Keratinocyte (primary cell): ENCODE measurements around the gene SPOCK1. TPM values are rescaled to one million over a fixed set of nuclear protein-coding genes. Genes with fewer than 3 reads are reported as not detected.

ENCODE experiments used
- DNase-seq: peaks from one replicate; pipeline ENCODE4 v3.0.0-alpha.2; 2011; ENCODE audit warnings: low read depth, missing footprints, low spot score
- FAIRE-seq: peaks from 2 replicates; lab custom pipeline; 2011; peaks lifted over from hg19 to GRCh38; lab: Jason Lieb, UNC
- H2AFZ ChIP-seq: 2 replicates; pipeline ENCODE4 v1.6.0; 2012; ENCODE audit warnings: low read length, control low read depth, inconsistent platforms; ENCODE audit not compliant: control insufficient read depth
- H3K27ac ChIP-seq: 2 replicates; pipeline ENCODE4 v1.5.1; 2011; ENCODE audit warnings: low read length; ENCODE audit not compliant: control insufficient read depth, insufficient read depth
- H3K27me3 ChIP-seq: 3 replicates; pipeline ENCODE4 v1.6.0; 2011; ENCODE audit warnings: low read length; ENCODE audit not compliant: control insufficient read depth, insufficient read depth; ENCODE audit errors: extremely low read depth
- H3K36me3 ChIP-seq, 2 experiments: 2 replicates in 1 of 2; 3 replicates in 1 of 2; pipeline ENCODE4 v1.5.1; 2011; ENCODE audit warnings: low read length in 2 of 2, mild to moderate bottlenecking in 1 of 2; ENCODE audit not compliant: control insufficient read depth in 2 of 2, insufficient read depth in 2 of 2; ENCODE audit errors: extremely low read depth in 1 of 2
- H3K4me1 ChIP-seq: 3 replicates; pipeline ENCODE4 v1.5.1; 2011; ENCODE audit warnings: low read length; ENCODE audit not compliant: control insufficient read depth, insufficient read depth; ENCODE audit errors: extremely low read depth
- H3K4me2 ChIP-seq: 3 replicates; pipeline ENCODE4 v1.6.0; 2011; ENCODE audit warnings: low read depth, low read length; ENCODE audit not compliant: control insufficient read depth, insufficient read depth; ENCODE audit errors: extremely low read depth
- H3K4me3 ChIP-seq, 3 experiments: fragments of 200-600 bp in 1 of 3; sonication (generic) in 1 of 3; 2 replicates in 2 of 3; 3 replicates in 1 of 3; pipeline ENCODE4 v1.5.1; 2011 to 2016; ENCODE audit warnings: low read length in 3 of 3, mild to moderate bottlenecking in 3 of 3, control low read depth in 2 of 3, inconsistent platforms in 1 of 3, low read depth in 1 of 3, mixed read lengths in 1 of 3, mixed run types in 1 of 3, moderate library complexity in 1 of 3; ENCODE audit not compliant: control insufficient read depth in 2 of 3, insufficient read depth in 2 of 3; ENCODE audit errors: extremely low read depth in 1 of 3
- H3K79me2 ChIP-seq: 2 replicates; pipeline ENCODE4 v1.6.0; 2012; ENCODE audit warnings: low read length; ENCODE audit not compliant: control insufficient read depth, insufficient read depth
- H3K9ac ChIP-seq: 3 replicates; pipeline ENCODE4 v1.6.0; 2011; ENCODE audit warnings: low read length; ENCODE audit not compliant: control insufficient read depth, insufficient read depth; ENCODE audit errors: extremely low read depth
- H3K9me1 ChIP-seq: 3 replicates; pipeline ENCODE4 v1.6.0; 2011; ENCODE audit warnings: low read length; ENCODE audit not compliant: control insufficient read depth, insufficient read depth; ENCODE audit errors: extremely low read depth
- H3K9me3 ChIP-seq: 2 replicates; pipeline ENCODE4 v1.5.1; 2012; ENCODE audit warnings: low read depth, low read length; ENCODE audit not compliant: control insufficient read depth
- H4K20me1 ChIP-seq: 3 replicates; pipeline ENCODE4 v1.6.0; 2011; ENCODE audit warnings: low read length; ENCODE audit not compliant: control insufficient read depth, insufficient read depth; ENCODE audit errors: extremely low read depth
- EZH2 ChIP-seq: IDR thresholded peaks from one replicate; pipeline ENCODE4 v1.6.1; 2012; ENCODE audit warnings: inconsistent platforms, mild to moderate bottlenecking, low read length, moderate library complexity
- dilution Hi-C: fragments of 300-500 bp; cut with MboI; formaldehyde crosslinking; loops from one replicate; pipeline ENCODE4 v1.7.0; 2020; ENCODE audit warnings: low sequenced_read_pairs; ENCODE audit not compliant: extremely low pct_ligation_motif_present
- polyA plus RNA-seq, 5 experiments: library from polyadenylated mRNA; depleted of rRNA in 3 of 5; stranded (reverse) in 3 of 5; stranded (forward) in 1 of 5; unstranded in 1 of 5; fragments of >200 nt; gene quantifications; 1 replicate in 1 of 5; 2 replicates in 3 of 5; 3 replicates in 1 of 5; pipeline versions ENCODE4 v1.2.1 to v1.2.3, GENCODE V29; 2011 to 2012; ENCODE audit warnings: missing spikeins in 2 of 5, low read depth in 1 of 5, low replicate concordance in 1 of 5
- TF ChIP-seq, protein P1 (sequence below), 3 experiments: IDR thresholded peaks in 1 of 3; conservative IDR thresholded peaks in 1 of 3; optimal IDR thresholded peaks in 1 of 3; 2 replicates in 2 of 3; 3 replicates in 1 of 3; pipeline versions ENCODE3 to v1.5.1; 2011; ENCODE audit warnings: low read length in 3 of 3, mild to moderate bottlenecking in 3 of 3, moderate library complexity in 2 of 3, control low read depth in 1 of 3, inconsistent platforms in 1 of 3; ENCODE audit not compliant: insufficient read depth in 2 of 3; ENCODE audit errors: extremely low read depth in 1 of 3

Gene SPOCK1
- polyA plus RNA-seq, 1 donor (not counting 4 experiments of a cell fraction or from before 2014, with no cell fraction given): 5.5 TPM

DNA sequence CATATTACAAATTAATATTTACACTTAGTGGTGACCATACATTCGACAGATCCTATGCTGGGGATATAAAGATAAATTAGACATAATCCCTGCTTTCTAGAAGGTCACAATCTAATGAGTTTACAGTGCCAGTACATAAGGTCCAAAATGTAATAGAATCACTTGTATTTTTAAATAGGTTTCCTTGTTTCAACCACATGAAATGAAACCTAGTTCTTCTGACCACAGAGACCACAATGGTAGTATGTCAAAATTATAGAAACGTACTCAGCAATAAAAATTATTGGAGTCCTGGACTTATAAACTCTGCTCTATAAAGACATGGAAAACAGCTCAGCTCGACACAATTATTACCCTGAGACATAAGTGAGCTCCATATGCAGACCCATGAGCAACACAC is 444.3 kb downstream of the SPOCK1 start:
- no peak overlapping the region for H3K4me2 ChIP-seq
- no peak overlapping the region for H3K27ac ChIP-seq
- TF ChIP-seq, protein P1, sequence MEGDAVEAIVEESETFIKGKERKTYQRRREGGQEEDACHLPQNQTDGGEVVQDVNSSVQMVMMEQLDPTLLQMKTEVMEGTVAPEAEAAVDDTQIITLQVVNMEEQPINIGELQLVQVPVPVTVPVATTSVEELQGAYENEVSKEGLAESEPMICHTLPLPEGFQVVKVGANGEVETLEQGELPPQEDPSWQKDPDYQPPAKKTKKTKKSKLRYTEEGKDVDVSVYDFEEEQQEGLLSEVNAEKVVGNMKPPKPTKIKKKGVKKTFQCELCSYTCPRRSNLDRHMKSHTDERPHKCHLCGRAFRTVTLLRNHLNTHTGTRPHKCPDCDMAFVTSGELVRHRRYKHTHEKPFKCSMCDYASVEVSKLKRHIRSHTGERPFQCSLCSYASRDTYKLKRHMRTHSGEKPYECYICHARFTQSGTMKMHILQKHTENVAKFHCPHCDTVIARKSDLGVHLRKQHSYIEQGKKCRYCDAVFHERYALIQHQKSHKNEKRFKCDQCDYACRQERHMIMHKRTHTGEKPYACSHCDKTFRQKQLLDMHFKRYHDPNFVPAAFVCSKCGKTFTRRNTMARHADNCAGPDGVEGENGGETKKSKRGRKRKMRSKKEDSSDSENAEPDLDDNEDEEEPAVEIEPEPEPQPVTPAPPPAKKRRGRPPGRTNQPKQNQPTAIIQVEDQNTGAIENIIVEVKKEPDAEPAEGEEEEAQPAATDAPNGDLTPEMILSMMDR (optimal IDR thresholded peaks at IDR 0.05 in 1 of 3, IDR thresholded peaks at IDR 0.05 in 1 of 3, conservative IDR thresholded peaks at IDR 0.05 in 1 of 3; ENCODE audit: extremely low read depth in 1 of 3, insufficient read depth in 2 of 3, low read length in 3 of 3): no peak
- no peak for TF ChIP-seq EZH2
- H3K4me1 ChIP-seq: no peaks in the 10 kb centered on the region
- H3K9me1 ChIP-seq: no peaks in the 10 kb centered on the region
- H3K79me2 ChIP-seq: no peaks in the 10 kb centered on the region
- no peaks in the 10 kb centered on the region for H3K36me3 ChIP-seq
- no peaks in the 10 kb centered on the region for H4K20me1 ChIP-seq
- no peak overlapping the region for H3K4me3 ChIP-seq
- DNase-seq (no peak), FAIRE-seq (no peak)
- H3K9me3 ChIP-seq: no peaks in the 10 kb centered on the region
- no peaks in the 10 kb centered on the region for H3K27me3 ChIP-seq
- no peak overlapping the region for H3K9ac ChIP-seq
- dilution Hi-C loops: no loop called here
- H2AFZ ChIP-seq: no peak overlapping the region

- dilution Hi-C loops: no loop called here
- H3K4me3 ChIP-seq: no peak overlapping the region
- H3K9me3 ChIP-seq: no peaks in the 10 kb centered on the region
- H3K27me3 ChIP-seq: no peaks in the 10 kb centered on the region
- H2AFZ ChIP-seq: no peak overlapping the region
- no peak overlapping the region for H3K4me2 ChIP-seq
- DNase-seq (no peak), FAIRE-seq (no peak)
- H3K27ac ChIP-seq: no peak overlapping the region
- TF ChIP-seq, protein P1 (optimal IDR thresholded peaks at IDR 0.05 in 1 of 3, IDR thresholded peaks at IDR 0.05 in 1 of 3, conservative IDR thresholded peaks at IDR 0.05 in 1 of 3; ENCODE audit: extremely low read depth in 1 of 3, insufficient read depth in 2 of 3, low read length in 3 of 3): no peak
- TF ChIP-seq EZH2: no peak
- H3K4me1 ChIP-seq: no peaks in the 10 kb centered on the region
- no peaks in the 10 kb centered on the region for H3K36me3 ChIP-seq
- H3K9me1 ChIP-seq: no peaks in the 10 kb centered on the region
- no peak overlapping the region for H3K9ac ChIP-seq
- no peaks in the 10 kb centered on the region for H4K20me1 ChIP-seq
- H3K79me2 ChIP-seq: no peaks in the 10 kb centered on the region
Measured at GRCh38 chr5:137054335-137054734, 444.8 kb downstream of the SPOCK1 start.
